ENCODE data around the gene CFAP65.

The CFAP65 gene, protein sequence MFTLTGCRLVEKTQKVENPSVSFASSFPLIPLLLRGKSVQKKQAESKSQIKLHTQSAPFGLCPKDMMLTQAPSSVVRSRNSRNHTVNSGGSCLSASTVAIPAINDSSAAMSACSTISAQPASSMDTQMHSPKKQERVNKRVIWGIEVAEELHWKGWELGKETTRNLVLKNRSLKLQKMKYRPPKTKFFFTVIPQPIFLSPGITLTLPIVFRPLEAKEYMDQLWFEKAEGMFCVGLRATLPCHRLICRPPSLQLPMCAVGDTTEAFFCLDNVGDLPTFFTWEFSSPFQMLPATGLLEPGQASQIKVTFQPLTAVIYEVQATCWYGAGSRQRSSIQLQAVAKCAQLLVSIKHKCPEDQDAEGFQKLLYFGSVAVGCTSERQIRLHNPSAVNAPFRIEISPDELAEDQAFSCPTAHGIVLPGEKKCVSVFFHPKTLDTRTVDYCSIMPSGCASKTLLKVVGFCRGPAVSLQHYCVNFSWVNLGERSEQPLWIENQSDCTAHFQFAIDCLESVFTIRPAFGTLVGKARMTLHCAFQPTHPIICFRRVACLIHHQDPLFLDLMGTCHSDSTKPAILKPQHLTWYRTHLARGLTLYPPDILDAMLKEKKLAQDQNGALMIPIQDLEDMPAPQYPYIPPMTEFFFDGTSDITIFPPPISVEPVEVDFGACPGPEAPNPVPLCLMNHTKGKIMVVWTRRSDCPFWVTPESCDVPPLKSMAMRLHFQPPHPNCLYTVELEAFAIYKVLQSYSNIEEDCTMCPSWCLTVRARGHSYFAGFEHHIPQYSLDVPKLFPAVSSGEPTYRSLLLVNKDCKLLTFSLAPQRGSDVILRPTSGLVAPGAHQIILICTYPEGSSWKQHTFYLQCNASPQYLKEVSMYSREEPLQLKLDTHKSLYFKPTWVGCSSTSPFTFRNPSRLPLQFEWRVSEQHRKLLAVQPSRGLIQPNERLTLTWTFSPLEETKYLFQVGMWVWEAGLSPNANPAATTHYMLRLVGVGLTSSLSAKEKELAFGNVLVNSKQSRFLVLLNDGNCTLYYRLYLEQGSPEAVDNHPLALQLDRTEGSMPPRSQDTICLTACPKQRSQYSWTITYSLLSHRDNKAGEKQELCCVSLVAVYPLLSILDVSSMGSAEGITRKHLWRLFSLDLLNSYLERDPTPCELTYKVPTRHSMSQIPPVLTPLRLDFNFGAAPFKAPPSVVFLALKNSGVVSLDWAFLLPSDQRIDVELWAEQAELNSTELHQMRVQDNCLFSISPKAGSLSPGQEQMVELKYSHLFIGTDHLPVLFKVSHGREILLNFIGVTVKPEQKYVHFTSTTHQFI (N-terminal part only)

GRCh38 chr2:219041252-219041651 lies at the start of gene CFAP65:
Gene CFAP65 (minus strand): TSS chr2:219041516. CDS start chr2:219039048, 2,468 bp downstream.
- peaks cover 59% of the 10 kb centered on the region for H3K27me3 ChIP-seq (ENCODE audit: control insufficient read depth, insufficient read depth, low read length)
- no peak within 1 kb of the TSS for H3K9ac ChIP-seq (ENCODE audit: low read length)
- H3K4me3 ChIP-seq (ENCODE audit: low read length) = peak within 1 kb of the TSS; percentile 75

GRCh38 chr2:219090436-219091299 lies 49.4 kb upstream of the CFAP65 start:
- no peaks in the 10 kb centered on the region for H3K27me3 ChIP-seq (ENCODE audit: control insufficient read depth, insufficient read depth, low read length)
- H3K4me1 ChIP-seq (ENCODE audit: control insufficient read depth, low read depth, low read length) = no peaks in the 10 kb centered on the region
- no peaks in the 10 kb centered on the region for H3K9me3 ChIP-seq (ENCODE audit: control insufficient read depth, low read depth, low read length)
- H3K27ac ChIP-seq (ENCODE audit: low read length) = no peak overlapping the region
- no peak overlapping the region for H3K9ac ChIP-seq (ENCODE audit: low read length)
- H3K4me3 ChIP-seq (ENCODE audit: low read length) = no peak overlapping the region
- H3K36me3 ChIP-seq (ENCODE audit: control insufficient read depth, low read depth, low read length) = no peaks in the 10 kb centered on the region

More at GRCh38 chr2:219041252-219041651, at the start of gene CFAP65:
- peaks cover 3% of the 10 kb centered on the region for H3K4me1 ChIP-seq (ENCODE audit: control insufficient read depth, low read depth, low read length)
- no peaks in the 10 kb centered on the region for H3K36me3 ChIP-seq (ENCODE audit: control insufficient read depth, low read depth, low read length)
- H3K9me3 ChIP-seq (ENCODE audit: control insufficient read depth, low read depth, low read length) = no peaks in the 10 kb centered on the region
- H3K27ac ChIP-seq (ENCODE audit: low read length) = no peak within 1 kb of the TSS

- H3K4me3 ChIP-seq (ENCODE audit: low read length) = no peak overlapping the region
- H3K36me3 ChIP-seq (ENCODE audit: control insufficient read depth, low read depth, low read length) = no peaks in the 10 kb centered on the region
- no peaks in the 10 kb centered on the region for H3K4me1 ChIP-seq (ENCODE audit: control insufficient read depth, low read depth, low read length)
- H3K27me3 ChIP-seq (ENCODE audit: control insufficient read depth, insufficient read depth, low read length) = no peaks in the 10 kb centered on the region
- no peaks in the 10 kb centered on the region for H3K9me3 ChIP-seq (ENCODE audit: control insufficient read depth, low read depth, low read length)
- H3K9ac ChIP-seq (ENCODE audit: low read length) = no peak overlapping the region
- H3K27ac ChIP-seq (ENCODE audit: low read length) = no peak overlapping the region
These were observed 48.0 kb upstream of the CFAP65 start for GRCh38 chr2:219089330-219089729.

DNA sequence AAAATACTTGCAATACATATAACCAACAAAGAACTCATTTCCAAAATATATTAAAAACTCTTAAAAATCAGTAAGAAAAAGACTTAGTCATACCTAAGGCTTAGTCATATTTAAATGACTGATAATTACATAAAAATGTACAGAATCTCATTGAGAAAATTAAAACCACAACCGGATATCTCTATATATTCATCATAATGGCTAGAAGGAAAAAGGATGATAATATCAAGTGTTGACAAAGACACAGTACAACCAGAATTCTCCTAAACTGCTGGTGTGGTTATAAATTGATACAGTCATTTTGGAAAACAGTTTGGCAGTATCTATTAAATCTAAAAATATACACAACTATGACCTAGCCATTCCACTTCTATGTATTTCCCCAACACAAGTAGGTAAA lies 46.5 kb upstream of the CFAP65 start:
- H3K4me1 ChIP-seq (ENCODE audit: control insufficient read depth, low read depth, low read length) = no peaks in the 10 kb centered on the region
- no peaks in the 10 kb centered on the region for H3K9me3 ChIP-seq (ENCODE audit: control insufficient read depth, low read depth, low read length)
- H3K27me3 ChIP-seq (ENCODE audit: control insufficient read depth, insufficient read depth, low read length) = no peaks in the 10 kb centered on the region
- H3K9ac ChIP-seq (ENCODE audit: low read length) = no peak overlapping the region
- H3K27ac ChIP-seq (ENCODE audit: low read length) = no peak overlapping the region
- H3K36me3 ChIP-seq (ENCODE audit: control insufficient read depth, low read depth, low read length) = no peaks in the 10 kb centered on the region
- H3K4me3 ChIP-seq (ENCODE audit: low read length) = no peak overlapping the region

DNA sequence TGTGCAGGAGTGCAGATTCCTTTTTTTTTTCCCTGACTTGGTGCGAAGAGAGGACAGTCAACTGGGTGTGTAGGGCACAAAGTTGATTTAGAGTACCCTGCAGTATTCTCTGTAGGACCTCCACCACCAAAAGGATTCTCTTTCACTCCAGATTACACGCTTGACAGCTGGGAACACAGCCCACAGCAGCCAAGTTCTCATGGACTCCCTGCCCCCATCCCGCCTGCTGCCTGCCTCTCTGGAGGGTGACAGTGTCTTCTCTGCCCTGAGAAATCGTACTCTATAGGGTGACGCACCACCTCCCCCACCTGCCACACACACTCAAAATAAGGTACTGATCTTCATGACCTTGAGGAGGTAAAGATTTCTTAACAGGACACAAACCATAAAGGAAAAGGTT lies 46.0 kb upstream of the CFAP65 start:
- H3K4me3 ChIP-seq (ENCODE audit: low read length) = no peak overlapping the region
- no peak overlapping the region for H3K9ac ChIP-seq (ENCODE audit: low read length)
- H3K9me3 ChIP-seq (ENCODE audit: control insufficient read depth, low read depth, low read length) = no peaks in the 10 kb centered on the region
- H3K27ac ChIP-seq (ENCODE audit: low read length) = no peak overlapping the region
- H3K36me3 ChIP-seq (ENCODE audit: control insufficient read depth, low read depth, low read length) = no peaks in the 10 kb centered on the region
- H3K4me1 ChIP-seq (ENCODE audit: control insufficient read depth, low read depth, low read length) = no peaks in the 10 kb centered on the region
- no peaks in the 10 kb centered on the region for H3K27me3 ChIP-seq (ENCODE audit: control insufficient read depth, insufficient read depth, low read length)

DNA sequence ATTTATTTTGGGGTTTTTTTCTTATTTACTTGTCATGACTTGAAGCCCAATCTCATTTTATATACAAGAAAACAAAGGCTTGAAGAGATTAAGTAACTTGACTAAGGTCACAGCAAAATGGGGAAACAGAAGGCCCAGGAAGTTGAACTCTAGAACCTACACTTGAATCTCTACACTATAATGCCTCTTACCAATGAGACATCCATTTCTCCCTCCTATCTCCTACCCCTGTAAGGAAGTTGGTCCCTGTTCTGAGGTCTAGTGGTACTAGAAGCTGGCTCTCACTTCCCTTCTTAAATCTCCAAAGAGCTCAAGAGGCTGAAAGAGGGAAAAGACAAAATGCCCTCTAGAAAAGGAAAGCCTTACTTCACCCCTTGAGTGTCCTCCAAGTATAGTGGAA lies 44.9 kb upstream of the CFAP65 start:
- no peaks in the 10 kb centered on the region for H3K27me3 ChIP-seq (ENCODE audit: control insufficient read depth, insufficient read depth, low read length)
- H3K36me3 ChIP-seq (ENCODE audit: control insufficient read depth, low read depth, low read length) = no peaks in the 10 kb centered on the region
- no peaks in the 10 kb centered on the region for H3K4me1 ChIP-seq (ENCODE audit: control insufficient read depth, low read depth, low read length)
- H3K9ac ChIP-seq (ENCODE audit: low read length) = no peak overlapping the region
- no peaks in the 10 kb centered on the region for H3K9me3 ChIP-seq (ENCODE audit: control insufficient read depth, low read depth, low read length)
- no peak overlapping the region for H3K27ac ChIP-seq (ENCODE audit: low read length)
- H3K4me3 ChIP-seq (ENCODE audit: low read length) = no peak overlapping the region

DNA sequence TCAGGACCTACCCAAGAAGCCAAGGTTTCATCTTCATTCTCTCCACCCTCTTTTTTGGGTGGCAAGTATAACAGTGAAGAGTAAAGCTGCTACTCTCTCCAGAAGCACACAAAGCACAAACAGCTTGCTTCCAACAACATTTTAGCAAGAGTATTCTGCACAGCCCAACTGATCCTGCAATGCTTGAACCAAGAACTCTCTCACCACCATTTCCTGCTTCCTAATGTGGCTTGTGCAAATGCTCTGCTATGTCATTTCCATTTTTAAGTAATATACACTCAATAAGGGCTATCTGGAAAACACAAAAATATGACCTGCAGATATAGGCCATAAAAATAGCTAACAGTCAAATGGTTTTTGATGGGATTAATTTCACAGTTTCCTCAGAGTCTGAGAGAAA lies 43.5 kb upstream of the CFAP65 start:
- Histone ChIP-seq H3K27me3 (ENCODE audit: control insufficient read depth, insufficient read depth, low read length) (no peaks in the 10 kb centered on the region), H3K9me3 (ENCODE audit: control insufficient read depth, low read depth, low read length) (no peaks in the 10 kb centered on the region), H3K4me1 (ENCODE audit: control insufficient read depth, low read depth, low read length) (no peaks in the 10 kb centered on the region), H3K27ac (ENCODE audit: low read length) (no peak overlapping the region), H3K4me3 (ENCODE audit: low read length) (no peak overlapping the region), H3K9ac (ENCODE audit: low read length) (no peak overlapping the region), H3K36me3 (ENCODE audit: control insufficient read depth, low read depth, low read length) (no peaks in the 10 kb centered on the region)

DNA sequence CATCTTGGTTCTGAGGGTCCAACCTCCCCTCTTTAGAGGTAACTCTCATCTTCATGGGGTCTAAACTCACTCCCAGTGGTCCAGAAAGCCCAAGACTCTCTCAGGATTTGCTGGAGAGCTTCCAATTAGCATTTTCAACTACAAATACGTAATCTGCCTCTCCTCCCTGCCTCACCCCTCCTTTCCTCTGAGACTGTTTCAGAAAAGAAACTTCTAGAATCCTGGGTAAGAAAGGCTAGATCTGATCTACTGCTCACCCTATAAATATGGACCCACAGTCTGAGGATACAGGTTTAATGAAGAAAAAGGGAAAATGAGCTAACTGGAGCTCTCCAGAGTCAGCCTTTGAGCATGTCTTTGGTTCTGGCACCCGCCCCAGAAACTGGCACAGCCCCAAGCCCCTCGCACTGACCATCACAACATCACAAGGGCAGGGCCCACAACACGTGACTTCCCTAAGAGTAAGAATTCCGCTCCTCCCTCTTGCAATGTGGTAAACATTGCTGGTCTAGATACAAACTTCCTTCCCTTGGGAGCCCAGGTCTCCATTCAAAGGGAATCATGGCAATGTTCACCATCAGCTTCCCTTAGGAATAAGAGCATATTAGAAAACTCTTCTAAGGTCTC lies 41.1 kb upstream of the CFAP65 start:
- no peak overlapping the region for H3K9ac ChIP-seq (ENCODE audit: low read length)
- no peak overlapping the region for H3K27ac ChIP-seq (ENCODE audit: low read length)
- H3K4me3 ChIP-seq (ENCODE audit: low read length) = no peak overlapping the region
- no peaks in the 10 kb centered on the region for H3K36me3 ChIP-seq (ENCODE audit: control insufficient read depth, low read depth, low read length)
- H3K27me3 ChIP-seq (ENCODE audit: control insufficient read depth, insufficient read depth, low read length) = no peaks in the 10 kb centered on the region
- no peaks in the 10 kb centered on the region for H3K9me3 ChIP-seq (ENCODE audit: control insufficient read depth, low read depth, low read length)
- no peaks in the 10 kb centered on the region for H3K4me1 ChIP-seq (ENCODE audit: control insufficient read depth, low read depth, low read length)

- H3K27me3 ChIP-seq (ENCODE audit: control insufficient read depth, insufficient read depth, low read length) = no peaks in the 10 kb centered on the region
- no peaks in the 10 kb centered on the region for H3K4me1 ChIP-seq (ENCODE audit: control insufficient read depth, low read depth, low read length)
- no peaks in the 10 kb centered on the region for H3K9me3 ChIP-seq (ENCODE audit: control insufficient read depth, low read depth, low read length)
- no peak overlapping the region for H3K9ac ChIP-seq (ENCODE audit: low read length)
- H3K4me3 ChIP-seq (ENCODE audit: low read length) = no peak overlapping the region
- H3K36me3 ChIP-seq (ENCODE audit: control insufficient read depth, low read depth, low read length) = peaks cover 5% of the 10 kb centered on the region
- H3K27ac ChIP-seq (ENCODE audit: low read length) = no peak overlapping the region
These were observed 40.5 kb upstream of the CFAP65 start for GRCh38 chr2:219081701-219082331.

GRCh38 chr2:219081096-219081495 lies 39.8 kb upstream of the CFAP65 start:
- Histone ChIP-seq H3K4me3 (ENCODE audit: low read length) (no peak overlapping the region), H3K4me1 (ENCODE audit: control insufficient read depth, low read depth, low read length) (no peaks in the 10 kb centered on the region), H3K27ac (ENCODE audit: low read length) (no peak overlapping the region), H3K9me3 (ENCODE audit: control insufficient read depth, low read depth, low read length) (no peaks in the 10 kb centered on the region), H3K36me3 (ENCODE audit: control insufficient read depth, low read depth, low read length) (peaks cover 8% of the 10 kb centered on the region), H3K27me3 (ENCODE audit: control insufficient read depth, insufficient read depth, low read length) (no peaks in the 10 kb centered on the region), H3K9ac (ENCODE audit: low read length) (no peak overlapping the region)
